H9 (cell line): ENCODE data around the gene NAP1L5. TPM values are rescaled to one million over a fixed set of nuclear protein-coding genes. Genes with fewer than 3 reads are reported as not detected.

Experiments used
- DNase-seq: peaks from one replicate; pipeline ENCODE4 v3.0.0-alpha.2; 2017
- H2AFZ ChIP-seq: one replicate; pipeline ENCODE4 v1.6.1; 2013; ENCODE audit warnings: mild to moderate bottlenecking, low read length, control low read depth, moderate library complexity
- H2AK5ac ChIP-seq: 2 replicates; pipeline ENCODE4 v1.6.1; 2013; ENCODE audit warnings: low read length, control low read depth, mixed read lengths; ENCODE audit not compliant: insufficient read length
- H2BK120ac ChIP-seq: one replicate; pipeline ENCODE4 v1.6.1; 2013; ENCODE audit warnings: low read depth, mild to moderate bottlenecking, low read length, control low read depth, inconsistent platforms; ENCODE audit not compliant: poor library complexity, severe bottlenecking
- H2BK12ac ChIP-seq: 2 replicates; pipeline ENCODE4 v1.6.1; 2013; ENCODE audit warnings: low read length, control low read depth, mixed read lengths, low read depth; ENCODE audit not compliant: insufficient read length
- H2BK15ac ChIP-seq: 2 replicates; pipeline ENCODE4 v1.6.1; 2013; ENCODE audit warnings: low read depth, low read length, control low read depth
- H2BK20ac ChIP-seq: one replicate; pipeline ENCODE4 v1.6.1; 2013; ENCODE audit warnings: low read depth, mild to moderate bottlenecking, low read length, control low read depth, inconsistent platforms; ENCODE audit not compliant: poor library complexity, severe bottlenecking
- H2BK5ac ChIP-seq: 2 replicates; pipeline ENCODE4 v1.6.1; 2013; ENCODE audit warnings: low read length, control low read depth, mixed read lengths; ENCODE audit not compliant: insufficient read length
- H3K14ac ChIP-seq: 2 replicates; pipeline ENCODE4 v1.6.1; 2013; ENCODE audit warnings: low read length, control low read depth; ENCODE audit not compliant: insufficient read depth
- H3K18ac ChIP-seq: 2 replicates; pipeline ENCODE4 v1.6.1; 2013; ENCODE audit warnings: low read depth, mild to moderate bottlenecking, mixed read lengths, low read length, control low read depth; ENCODE audit not compliant: insufficient read length
- H3K23ac ChIP-seq: 2 replicates; pipeline ENCODE4 v1.6.1; 2013; ENCODE audit warnings: low read length, control low read depth, mixed read lengths, low read depth; ENCODE audit not compliant: insufficient read length
- H3K23me2 ChIP-seq: 2 replicates; pipeline ENCODE4 v1.6.1; 2013; ENCODE audit warnings: low read depth, mild to moderate bottlenecking, mixed read lengths, low read length, control low read depth; ENCODE audit not compliant: insufficient read length, poor library complexity, severe bottlenecking
- H3K27ac ChIP-seq: 2 replicates; pipeline ENCODE4 v1.5.1; 2013; ENCODE audit warnings: low read length, control low read depth, mixed read lengths, low read depth; ENCODE audit not compliant: insufficient read length
- H3K27me3 ChIP-seq: 2 replicates; pipeline ENCODE4 v1.6.1; 2013; ENCODE audit warnings: low read length, control low read depth, inconsistent platforms; ENCODE audit not compliant: insufficient read depth
- H3K4ac ChIP-seq: 2 replicates; pipeline ENCODE4 v1.6.1; 2013; ENCODE audit warnings: low read depth, mild to moderate bottlenecking, control low read depth, inconsistent platforms, low read length, moderate library complexity
- H3K4me1 ChIP-seq: 2 replicates; pipeline ENCODE4 v1.6.1; 2013; ENCODE audit warnings: low read length, control low read depth, inconsistent platforms; ENCODE audit not compliant: insufficient read depth
- H3K4me2 ChIP-seq: 2 replicates; pipeline ENCODE4 v1.6.1; 2013; ENCODE audit warnings: low read length, control low read depth, mixed read lengths; ENCODE audit not compliant: insufficient read length, insufficient read depth
- H3K56ac ChIP-seq: 2 replicates; pipeline ENCODE4 v1.6.1; 2013; ENCODE audit warnings: low read depth, mild to moderate bottlenecking, mixed read lengths, low read length, control low read depth; ENCODE audit not compliant: insufficient read length
- H3K79me1 ChIP-seq: 2 replicates; pipeline ENCODE4 v1.6.1; 2013; ENCODE audit warnings: low read depth, mild to moderate bottlenecking, moderate library complexity, low read length, control low read depth, inconsistent platforms; ENCODE audit not compliant: insufficient read depth, poor library complexity, severe bottlenecking
- H3K79me2 ChIP-seq: 2 replicates; pipeline ENCODE4 v1.6.1; 2013; ENCODE audit warnings: low read length, control low read depth, inconsistent platforms; ENCODE audit not compliant: insufficient read depth
- H3K9ac ChIP-seq: 2 replicates; pipeline ENCODE4 v1.6.1; 2013; ENCODE audit warnings: low read length, control low read depth, mixed read lengths; ENCODE audit not compliant: insufficient read length; ENCODE audit errors: extremely low read depth
- H3K9me3 ChIP-seq: one replicate; pipeline ENCODE4 v1.6.1; 2013; ENCODE audit warnings: low read depth, low read length, inconsistent platforms; ENCODE audit not compliant: control insufficient read depth
- H3T11ph ChIP-seq: one replicate; pipeline ENCODE4 v1.6.1; 2013; ENCODE audit warnings: mild to moderate bottlenecking, low read length, control low read depth, inconsistent platforms
- H4K20me1 ChIP-seq: one replicate; pipeline ENCODE4 v1.6.1; 2013; ENCODE audit not compliant: control insufficient read depth, insufficient read length, insufficient read depth
- H4K5ac ChIP-seq: 2 replicates; pipeline ENCODE4 v1.6.1; 2013; ENCODE audit warnings: low read depth, mild to moderate bottlenecking, mixed read lengths, low read length, control low read depth; ENCODE audit not compliant: insufficient read length
- H4K8ac ChIP-seq: replicated peaks from 2 replicates; pipeline ENCODE4 v1.6.1; 2013; ENCODE audit warnings: low read length, control low read depth, mixed read lengths, low read depth; ENCODE audit not compliant: insufficient read length
- H4K91ac ChIP-seq: 2 replicates; pipeline ENCODE4 v1.6.1; 2013; ENCODE audit warnings: low read depth, mild to moderate bottlenecking, moderate library complexity, mixed read lengths, low read length, control low read depth; ENCODE audit not compliant: insufficient read length
- H3K27ac Mint-ChIP-seq, 3 experiments: 2 replicates in 2 of 3; 3 replicates in 1 of 3; pipeline ENCODE4 v1.8.0; 2020 to 2021; ENCODE audit warnings: mixed read lengths in 3 of 3, mild to moderate bottlenecking in 1 of 3, moderate library complexity in 1 of 3
- H3K27me3 Mint-ChIP-seq: 2 replicates; pipeline ENCODE4 v1.8.0; 2021; ENCODE audit warnings: low read depth, mild to moderate bottlenecking, moderate library complexity, mixed read lengths
- H3K36me3 Mint-ChIP-seq, 3 experiments: 2 replicates in 2 of 3; 3 replicates in 1 of 3; pipeline ENCODE4 v1.8.0; 2020 to 2021; ENCODE audit warnings: low read depth in 3 of 3, mixed read lengths in 3 of 3; ENCODE audit not compliant: insufficient read depth in 1 of 3
- H3K4me1 Mint-ChIP-seq, 2 experiments: 2 replicates each; pipeline ENCODE4 v1.8.0; 2020; ENCODE audit warnings: mixed read lengths in 2 of 2
- H3K4me3 Mint-ChIP-seq, 2 experiments: 2 replicates in 1 of 2; 3 replicates in 1 of 2; pipeline ENCODE4 v1.8.0; 2020 to 2021; ENCODE audit warnings: mild to moderate bottlenecking in 2 of 2, mixed read lengths in 2 of 2, moderate library complexity in 1 of 2
- H3K9me3 Mint-ChIP-seq, 2 experiments: 2 replicates in 1 of 2; 3 replicates in 1 of 2; pipeline ENCODE4 v1.8.0; 2020; ENCODE audit warnings: mild to moderate bottlenecking in 2 of 2, mixed read lengths in 2 of 2, moderate library complexity in 1 of 2
- WGBS: extraction: QIAGEN DNeasy Blood & Tissue Kit; methylation state at CpG from one replicate; pipeline ENCODE4 v1.1.7; 2013; ENCODE audit warnings: missing lambda C conversion rate, low lambda C conversion rate, mixed read lengths; ENCODE audit not compliant: insufficient read length; ENCODE audit errors: extremely low coverage; 5-methylcytosine and 5-hydroxymethylcytosine counted together
- total RNA-seq: library from RNA; stranded (reverse); gene quantifications from 2 replicates; pipeline ENCODE4 v1.2.1, GENCODE V29; 2021
- TF ChIP-seq, protein P1 (sequence below): fragments of 200-600 bp; sonication (generic); conservative IDR thresholded peaks from 3 replicates; pipeline ENCODE4 v1.8.0; 2021; ENCODE audit warnings: antibody characterized with exemption, mild to moderate bottlenecking

NAP1L5 gene
- total RNA-seq, 1 experiment from 2014 or later = 2.2 TPM

DNA sequence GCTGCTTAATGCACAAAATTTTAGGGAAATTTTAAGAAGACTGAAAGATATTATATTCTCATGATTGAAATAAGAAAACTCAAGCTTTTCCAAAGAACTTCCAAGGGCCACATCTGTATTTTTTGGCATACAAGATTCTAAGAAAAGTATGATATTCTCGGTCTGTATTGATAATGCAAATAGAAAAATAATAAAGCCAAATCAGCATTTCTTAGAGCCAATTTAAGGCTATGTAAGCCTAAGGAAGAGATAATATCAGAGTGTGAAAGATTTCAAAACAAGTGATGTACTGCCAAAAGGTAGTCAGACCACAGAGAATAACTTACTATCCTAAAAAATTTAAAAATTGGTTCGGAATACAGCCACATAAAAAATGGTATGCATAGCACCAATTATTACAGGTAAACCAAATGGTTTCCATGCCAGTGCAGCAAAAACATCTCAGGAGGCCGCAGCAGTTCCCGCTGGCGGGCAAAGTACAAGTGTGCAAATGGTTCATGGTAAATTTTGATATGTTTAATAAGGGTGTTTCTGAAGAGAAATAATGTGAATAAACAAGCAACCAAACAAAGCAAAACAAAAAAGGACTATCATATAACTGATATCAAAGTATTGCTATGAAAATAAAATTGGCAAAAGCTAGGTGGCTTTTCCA is 35.2 kb upstream of the NAP1L5 start:
- H3K4ac ChIP-seq = no peak overlapping the region
- no peak for DNase-seq
- no peak overlapping the region for H3K27ac ChIP-seq
- no peaks in the 10 kb centered on the region for H3K79me1 ChIP-seq
- no peak overlapping the region for H2BK120ac ChIP-seq
- peaks cover 0 to 23% (median 13%) of the 10 kb centered on the region in 3 experiments; a peak in 6 of 7 replicates for H3K36me3 Mint-ChIP-seq
- H4K91ac ChIP-seq = no peak overlapping the region
- WGBS = no CpG with 5 or more reads among the region's 5 CpGs
- no peaks in the 10 kb centered on the region for H3K27me3 Mint-ChIP-seq
- H3K27me3 ChIP-seq = no peaks in the 10 kb centered on the region
- H3K27ac Mint-ChIP-seq = no peak overlapping the region
- peaks cover 11 to 19% of the 10 kb centered on the region in 2 experiments for H3K4me1 Mint-ChIP-seq
- no peak overlapping the region for H3K4me3 Mint-ChIP-seq
- peaks cover 2% of the 10 kb centered on the region; the same call in 1 of the 2 replicates for H3K4me1 ChIP-seq
- no peak overlapping the region for H3K14ac ChIP-seq
- H3K79me2 ChIP-seq = no peaks in the 10 kb centered on the region
- H3K23ac ChIP-seq = no peak overlapping the region
- H4K20me1 ChIP-seq = no peaks in the 10 kb centered on the region
- H2BK20ac ChIP-seq = no peak overlapping the region
- H3T11ph ChIP-seq = no peak overlapping the region
- H3K56ac ChIP-seq = no peak overlapping the region
- H4K5ac ChIP-seq = no peak overlapping the region
- H2BK5ac ChIP-seq = no peak overlapping the region
- H2BK12ac ChIP-seq = no peak overlapping the region
- H2AFZ ChIP-seq = no peak overlapping the region
- no peak overlapping the region for H2BK15ac ChIP-seq
- H3K9me3 Mint-ChIP-seq = no peaks in the 10 kb centered on the region
- no peak overlapping the region for H3K4me2 ChIP-seq
- TF ChIP-seq, protein P1, sequence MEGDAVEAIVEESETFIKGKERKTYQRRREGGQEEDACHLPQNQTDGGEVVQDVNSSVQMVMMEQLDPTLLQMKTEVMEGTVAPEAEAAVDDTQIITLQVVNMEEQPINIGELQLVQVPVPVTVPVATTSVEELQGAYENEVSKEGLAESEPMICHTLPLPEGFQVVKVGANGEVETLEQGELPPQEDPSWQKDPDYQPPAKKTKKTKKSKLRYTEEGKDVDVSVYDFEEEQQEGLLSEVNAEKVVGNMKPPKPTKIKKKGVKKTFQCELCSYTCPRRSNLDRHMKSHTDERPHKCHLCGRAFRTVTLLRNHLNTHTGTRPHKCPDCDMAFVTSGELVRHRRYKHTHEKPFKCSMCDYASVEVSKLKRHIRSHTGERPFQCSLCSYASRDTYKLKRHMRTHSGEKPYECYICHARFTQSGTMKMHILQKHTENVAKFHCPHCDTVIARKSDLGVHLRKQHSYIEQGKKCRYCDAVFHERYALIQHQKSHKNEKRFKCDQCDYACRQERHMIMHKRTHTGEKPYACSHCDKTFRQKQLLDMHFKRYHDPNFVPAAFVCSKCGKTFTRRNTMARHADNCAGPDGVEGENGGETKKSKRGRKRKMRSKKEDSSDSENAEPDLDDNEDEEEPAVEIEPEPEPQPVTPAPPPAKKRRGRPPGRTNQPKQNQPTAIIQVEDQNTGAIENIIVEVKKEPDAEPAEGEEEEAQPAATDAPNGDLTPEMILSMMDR = no peak
- no peaks in the 10 kb centered on the region for H3K23me2 ChIP-seq
- H3K9me3 ChIP-seq = no peaks in the 10 kb centered on the region
- H2AK5ac ChIP-seq = no peak overlapping the region
- no peak overlapping the region for H3K18ac ChIP-seq
- no peak overlapping the region for H4K8ac ChIP-seq
- no peak overlapping the region for H3K9ac ChIP-seq
